ENCODE results near the gene NPHP4.

The NPHP4 gene

GRCh38 chr1:5891137-5891536 is 101.1 kb downstream of the NPHP4 start:
- Histone ChIP-seq H3K18ac (ENCODE audit: low read length) (no peak overlapping the region), H3K79me1 (ENCODE audit: low read length) (no peaks in the 10 kb centered on the region), H3K4ac (ENCODE audit: low read depth, low read length) (no peak overlapping the region), H3K56ac (ENCODE audit: low read length) (no peak overlapping the region), H3K36me3 (ENCODE audit: control insufficient read depth, insufficient read depth, low read length) (no peaks in the 10 kb centered on the region), H3K23ac (ENCODE audit: low read length) (no peak overlapping the region), H2BK120ac (ENCODE audit: low read depth, low read length) (no peak overlapping the region), H3K9ac (ENCODE audit: low read length) (no peak overlapping the region), H3K27me3 (ENCODE audit: insufficient read depth, low read length, poor library complexity) (no peaks in the 10 kb centered on the region), H2BK5ac (ENCODE audit: low read length) (no peak overlapping the region), H4K8ac (ENCODE audit: low read depth, low read length) (no peak overlapping the region), H3K27ac (ENCODE audit: low read depth, low read length) (no peak overlapping the region), H3K79me2 (ENCODE audit: control insufficient read depth, insufficient read depth, low read length) (no peaks in the 10 kb centered on the region), H3K4me1 (ENCODE audit: control insufficient read depth, low read depth, low read length) (peaks cover 2% of the 10 kb centered on the region), H2BK15ac (replicated peaks; ENCODE audit: low read depth) (no peak overlapping the region), H3K4me2 (ENCODE audit: low read length) (no peak overlapping the region), H4K5ac (ENCODE audit: low read length) (no peak overlapping the region), H2AK5ac (ENCODE audit: low read length) (no peak overlapping the region), H3K4me3 (ENCODE audit: low read length) (no peak overlapping the region)
- no peak for DNase-seq
- WGBS (ENCODE audit: extremely low coverage, insufficient coverage, low lambda C conversion rate) = no CpG with 5 or more reads among the region's 8 CpGs

- Histone ChIP-seq H3K36me3 (ENCODE audit: control insufficient read depth, insufficient read depth, low read length) (no peaks in the 10 kb centered on the region), H3K4me1 (ENCODE audit: control insufficient read depth, low read depth, low read length) (no peaks in the 10 kb centered on the region), H2BK120ac (ENCODE audit: low read depth, low read length) (no peak overlapping the region), H3K9ac (ENCODE audit: low read length) (no peak overlapping the region), H3K27me3 (ENCODE audit: insufficient read depth, low read length, poor library complexity) (no peaks in the 10 kb centered on the region), H3K56ac (ENCODE audit: low read length) (no peak overlapping the region), H4K5ac (ENCODE audit: low read length) (no peak overlapping the region), H3K18ac (ENCODE audit: low read length) (no peak overlapping the region), H3K79me2 (ENCODE audit: control insufficient read depth, insufficient read depth, low read length) (no peaks in the 10 kb centered on the region), H2AK5ac (ENCODE audit: low read length) (no peak overlapping the region), H2BK15ac (replicated peaks; ENCODE audit: low read depth) (no peak overlapping the region), H3K4ac (ENCODE audit: low read depth, low read length) (no peak overlapping the region), H3K4me3 (ENCODE audit: low read length) (no peak overlapping the region), H3K27ac (ENCODE audit: low read depth, low read length) (no peak overlapping the region), H3K4me2 (ENCODE audit: low read length) (no peak overlapping the region), H2BK5ac (ENCODE audit: low read length) (no peak overlapping the region), H4K8ac (ENCODE audit: low read depth, low read length) (no peak overlapping the region), H3K79me1 (ENCODE audit: low read length) (no peaks in the 10 kb centered on the region), H3K23ac (ENCODE audit: low read length) (no peak overlapping the region)
- WGBS (ENCODE audit: extremely low coverage, insufficient coverage, low lambda C conversion rate) = no CpG with 5 or more reads among the region's 22 CpGs
- DNase-seq = no peak
These were observed 101.7 kb downstream of the NPHP4 start for GRCh38 chr1:5890346-5891106.

- Histone ChIP-seq H3K4me1 (ENCODE audit: control insufficient read depth, low read depth, low read length) (no peaks in the 10 kb centered on the region), H4K5ac (ENCODE audit: low read length) (no peak overlapping the region)
These were observed 102.3 kb downstream of the NPHP4 start for GRCh38 chr1:5889901-5890300.

GRCh38 chr1:5889462-5889861 is 102.8 kb downstream of the NPHP4 start:
- Histone ChIP-seq H3K23ac (ENCODE audit: low read length) (no peak overlapping the region), H3K36me3 (ENCODE audit: control insufficient read depth, insufficient read depth, low read length) (no peaks in the 10 kb centered on the region), H3K4ac (ENCODE audit: low read depth, low read length) (no peak overlapping the region), H3K56ac (ENCODE audit: low read length) (no peak overlapping the region), H2BK120ac (ENCODE audit: low read depth, low read length) (no peak overlapping the region), H3K9ac (ENCODE audit: low read length) (no peak overlapping the region), H3K18ac (ENCODE audit: low read length) (no peak overlapping the region), H2BK5ac (ENCODE audit: low read length) (no peak overlapping the region), H3K4me1 (ENCODE audit: control insufficient read depth, low read depth, low read length) (no peaks in the 10 kb centered on the region), H3K4me2 (ENCODE audit: low read length) (no peak overlapping the region), H3K79me1 (ENCODE audit: low read length) (no peaks in the 10 kb centered on the region), H3K27ac (ENCODE audit: low read depth, low read length) (no peak overlapping the region), H3K79me2 (ENCODE audit: control insufficient read depth, insufficient read depth, low read length) (no peaks in the 10 kb centered on the region), H4K8ac (ENCODE audit: low read depth, low read length) (no peak overlapping the region), H4K5ac (ENCODE audit: low read length) (no peak overlapping the region), H3K27me3 (ENCODE audit: insufficient read depth, low read length, poor library complexity) (no peaks in the 10 kb centered on the region), H3K4me3 (ENCODE audit: low read length) (no peak overlapping the region), H2BK15ac (replicated peaks; ENCODE audit: low read depth) (no peak overlapping the region), H2AK5ac (ENCODE audit: low read length) (no peak overlapping the region)
- WGBS (ENCODE audit: extremely low coverage, insufficient coverage, low lambda C conversion rate) = no CpG with 5 or more reads among the region's 12 CpGs
- DNase-seq = no peak

More at GRCh38 chr1:5889901-5890300, 102.3 kb downstream of the NPHP4 start:
- no peak for DNase-seq
- Histone ChIP-seq H3K4me3 (ENCODE audit: low read length) (no peak overlapping the region), H4K8ac (ENCODE audit: low read depth, low read length) (no peak overlapping the region), H3K27ac (ENCODE audit: low read depth, low read length) (no peak overlapping the region), H3K9ac (ENCODE audit: low read length) (no peak overlapping the region), H3K27me3 (ENCODE audit: insufficient read depth, low read length, poor library complexity) (no peaks in the 10 kb centered on the region), H3K56ac (ENCODE audit: low read length) (no peak overlapping the region), H3K36me3 (ENCODE audit: control insufficient read depth, insufficient read depth, low read length) (no peaks in the 10 kb centered on the region), H3K23ac (ENCODE audit: low read length) (no peak overlapping the region), H3K79me1 (ENCODE audit: low read length) (no peaks in the 10 kb centered on the region), H2BK120ac (ENCODE audit: low read depth, low read length) (no peak overlapping the region), H2BK5ac (ENCODE audit: low read length) (no peak overlapping the region), H2AK5ac (ENCODE audit: low read length) (no peak overlapping the region), H3K18ac (ENCODE audit: low read length) (no peak overlapping the region), H3K4ac (ENCODE audit: low read depth, low read length) (no peak overlapping the region), H3K4me2 (ENCODE audit: low read length) (no peak overlapping the region), H2BK15ac (replicated peaks; ENCODE audit: low read depth) (no peak overlapping the region), H3K79me2 (ENCODE audit: control insufficient read depth, insufficient read depth, low read length) (no peaks in the 10 kb centered on the region)
- no CpG with 5 or more reads among the region's 12 CpGs for WGBS (ENCODE audit: extremely low coverage, insufficient coverage, low lambda C conversion rate)

- Histone ChIP-seq H4K8ac (ENCODE audit: low read depth, low read length) (no peak overlapping the region), H3K4me3 (ENCODE audit: low read length) (no peak overlapping the region), H4K5ac (ENCODE audit: low read length) (no peak overlapping the region), H3K23ac (ENCODE audit: low read length) (no peak overlapping the region), H2BK120ac (ENCODE audit: low read depth, low read length) (no peak overlapping the region), H3K9ac (ENCODE audit: low read length) (no peak overlapping the region), H3K4ac (ENCODE audit: low read depth, low read length) (no peak overlapping the region), H3K18ac (ENCODE audit: low read length) (no peak overlapping the region), H3K4me1 (ENCODE audit: control insufficient read depth, low read depth, low read length) (no peaks in the 10 kb centered on the region), H3K27ac (ENCODE audit: low read depth, low read length) (no peak overlapping the region), H3K79me2 (ENCODE audit: control insufficient read depth, insufficient read depth, low read length) (no peaks in the 10 kb centered on the region), H3K36me3 (ENCODE audit: control insufficient read depth, insufficient read depth, low read length) (no peaks in the 10 kb centered on the region), H3K56ac (ENCODE audit: low read length) (no peak overlapping the region), H3K79me1 (ENCODE audit: low read length) (no peaks in the 10 kb centered on the region), H3K4me2 (ENCODE audit: low read length) (no peak overlapping the region), H2BK15ac (replicated peaks; ENCODE audit: low read depth) (no peak overlapping the region), H2BK5ac (ENCODE audit: low read length) (no peak overlapping the region), H2AK5ac (ENCODE audit: low read length) (no peak overlapping the region), H3K27me3 (ENCODE audit: insufficient read depth, low read length, poor library complexity) (no peaks in the 10 kb centered on the region)
- peak; percentile 65 for DNase-seq
- WGBS (ENCODE audit: extremely low coverage, insufficient coverage, low lambda C conversion rate) = no CpG with 5 or more reads among the region's 13 CpGs
These were observed 103.5 kb downstream of the NPHP4 start for GRCh38 chr1:5888606-5889211.
